GM19099 (cell line): ENCODE results near the gene MDFIC.

Experiments
- POLR2A ChIP-seq: IDR thresholded peaks from 3 replicates; pipeline ENCODE4 v1.6.1; 2011; ENCODE audit warnings: low read depth; ENCODE audit not compliant: insufficient read length; ENCODE audit errors: extremely low read depth

MDFIC gene

GRCh38 chr7:114938785-114939184 lies 16.9 kb downstream of the MDFIC start:
- no peak for TF ChIP-seq POLR2A

- TF ChIP-seq POLR2A = no peak
Measured at GRCh38 chr7:114939484-114940097, 17.7 kb downstream of the MDFIC start.

GRCh38 chr7:114940220-114940619 lies 18.3 kb downstream of the MDFIC start:
- TF ChIP-seq POLR2A = no peak

GRCh38 chr7:114941692-114942091 lies 19.8 kb downstream of the MDFIC start:
- TF ChIP-seq POLR2A = no peak

GRCh38 chr7:114942446-114943175 lies 20.7 kb downstream of the MDFIC start:
- TF ChIP-seq POLR2A = no peak

GRCh38 chr7:114943530-114943929 lies 21.6 kb downstream of the MDFIC start:
- TF ChIP-seq POLR2A = no peak

- TF ChIP-seq POLR2A = no peak
Measured at GRCh38 chr7:114943953-114944744, 22.3 kb downstream of the MDFIC start.

- TF ChIP-seq POLR2A = no peak
Measured at GRCh38 chr7:114944745-114945625, 23.1 kb downstream of the MDFIC start.

GRCh38 chr7:114949231-114949630 lies 27.3 kb downstream of the MDFIC start:
- TF ChIP-seq POLR2A = no peak

GRCh38 chr7:114952296-114952695 lies 30.4 kb downstream of the MDFIC start:
- no peak for TF ChIP-seq POLR2A

GRCh38 chr7:114953724-114954123 lies 31.8 kb downstream of the MDFIC start:
- TF ChIP-seq POLR2A = no peak

- no peak for TF ChIP-seq POLR2A
Measured at GRCh38 chr7:114956702-114957101, 34.8 kb downstream of the MDFIC start.

GRCh38 chr7:114957444-114957843 lies 35.5 kb downstream of the MDFIC start:
- TF ChIP-seq POLR2A = no peak

- no peak for TF ChIP-seq POLR2A
Measured at GRCh38 chr7:114959931-114960330, 38.0 kb downstream of the MDFIC start.

GRCh38 chr7:114962441-114962840 lies 40.5 kb downstream of the MDFIC start:
- no peak for TF ChIP-seq POLR2A

GRCh38 chr7:114966156-114966555 lies 44.3 kb downstream of the MDFIC start:
- no peak for TF ChIP-seq POLR2A

GRCh38 chr7:114969096-114969495 lies 47.2 kb downstream of the MDFIC start:
- TF ChIP-seq POLR2A = no peak
